HG03521 (cell line): ENCODE measurements around the gene TNC.
A peak's percentile ranks its signal among the peaks of the same experiment; 100 is the strongest.

Experiments
- ATAC-seq: cut with Tn5 transposase; IDR thresholded peaks from one replicate; pipeline ENCODE4 v1.9.1; 2021; ENCODE audit warnings: mild to moderate bottlenecking, moderate library complexity; ENCODE audit not compliant: unreplicated experiment

TNC gene

DNA sequence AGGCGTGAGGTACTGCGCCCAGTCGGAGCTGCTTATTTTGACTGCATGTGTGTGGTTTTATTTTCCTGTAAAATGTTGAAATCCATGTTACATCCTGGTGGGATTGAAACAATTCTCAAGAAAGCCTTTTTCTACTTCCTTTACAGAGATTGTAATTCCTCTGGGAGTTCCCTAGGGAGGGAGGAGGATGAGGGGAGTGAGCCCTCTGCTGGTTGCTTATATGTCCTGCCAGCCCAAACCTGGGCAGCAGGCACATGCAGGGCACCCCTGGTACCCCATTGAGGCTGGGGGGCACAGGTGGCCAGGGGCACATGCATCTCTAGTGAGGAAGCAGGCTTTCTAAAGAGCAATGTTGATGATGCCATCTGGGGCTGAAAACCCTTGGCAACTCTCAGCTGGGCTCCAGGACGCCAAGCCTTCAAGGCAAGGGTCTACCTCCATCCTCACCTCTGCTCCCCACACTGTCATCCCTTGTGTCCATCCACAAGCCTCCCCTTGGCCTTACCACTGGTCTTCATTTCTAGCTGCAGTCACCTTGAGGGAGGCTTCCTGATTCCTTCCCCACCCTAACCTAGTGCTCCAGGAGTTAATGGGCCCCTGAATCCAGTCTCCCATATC, 102.8 kb downstream of the TNC start:
- ATAC-seq: no peak

DNA sequence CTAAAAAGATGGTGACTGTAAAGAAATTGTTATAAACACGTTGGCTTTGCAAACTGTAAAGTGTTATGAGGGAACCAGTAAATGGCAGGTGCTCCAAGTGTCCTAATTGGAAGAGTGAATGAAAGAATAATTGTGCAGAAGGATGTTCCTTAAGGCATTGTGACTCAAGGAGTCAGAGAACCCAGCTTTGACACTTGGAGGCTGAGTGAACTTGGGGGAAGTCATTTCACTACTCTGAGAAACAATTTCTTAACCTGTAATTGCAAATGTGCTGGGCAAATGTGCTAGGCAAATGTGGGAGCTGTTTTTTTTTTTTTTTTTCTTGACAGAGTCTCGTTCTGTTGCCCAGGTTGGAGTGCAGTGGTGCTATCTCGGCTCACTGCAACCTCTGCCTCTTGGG, 103.5 kb downstream of the TNC start:
- ATAC-seq: no peak

DNA sequence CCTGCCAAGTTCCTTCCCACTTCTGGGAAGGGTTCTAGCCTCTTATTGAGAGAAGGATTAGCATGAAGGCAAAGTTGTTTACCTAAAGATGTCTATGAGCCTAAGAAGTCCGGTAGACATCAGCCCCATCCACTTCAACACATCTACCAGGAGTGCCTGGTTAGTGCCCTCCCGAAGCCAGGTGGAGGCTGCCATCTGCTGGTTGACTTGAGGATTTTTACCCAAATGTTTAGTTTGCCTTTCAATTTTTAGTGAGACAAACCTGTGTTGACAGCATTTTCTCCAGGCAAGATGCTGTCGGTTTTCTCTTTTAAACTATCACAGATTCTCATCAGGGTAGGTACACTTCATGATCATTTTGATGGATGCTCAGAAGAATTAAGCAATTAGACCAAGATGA, 104.0 kb downstream of the TNC start:
- ATAC-seq: peak; percentile 51

- no peak for ATAC-seq
Observed at GRCh38 chr9:115012486-115012885, 105.5 kb downstream of the TNC start.

DNA sequence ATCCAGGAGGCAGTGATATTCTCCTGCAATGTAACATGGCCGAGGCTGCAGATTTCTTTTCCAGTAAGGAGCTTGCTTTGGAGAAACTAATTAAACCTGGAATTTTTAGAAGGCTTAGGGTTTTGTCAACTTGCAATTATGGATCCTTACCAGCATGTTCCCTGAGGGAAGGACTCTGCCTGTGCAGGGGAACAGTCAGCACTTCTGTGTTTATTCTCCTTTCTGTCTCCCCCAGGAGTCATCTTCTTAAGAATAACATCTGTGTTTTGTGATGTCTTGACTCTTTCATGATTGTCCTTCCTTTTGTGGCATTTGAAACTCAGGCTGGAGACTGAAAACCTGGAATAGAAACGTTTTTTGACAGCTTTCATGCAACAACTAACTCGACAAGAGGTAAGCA, 107.1 kb downstream of the TNC start:
- ATAC-seq: no peak

- no peak for ATAC-seq
Observed at GRCh38 chr9:115008536-115009270, 109.3 kb downstream of the TNC start.

DNA sequence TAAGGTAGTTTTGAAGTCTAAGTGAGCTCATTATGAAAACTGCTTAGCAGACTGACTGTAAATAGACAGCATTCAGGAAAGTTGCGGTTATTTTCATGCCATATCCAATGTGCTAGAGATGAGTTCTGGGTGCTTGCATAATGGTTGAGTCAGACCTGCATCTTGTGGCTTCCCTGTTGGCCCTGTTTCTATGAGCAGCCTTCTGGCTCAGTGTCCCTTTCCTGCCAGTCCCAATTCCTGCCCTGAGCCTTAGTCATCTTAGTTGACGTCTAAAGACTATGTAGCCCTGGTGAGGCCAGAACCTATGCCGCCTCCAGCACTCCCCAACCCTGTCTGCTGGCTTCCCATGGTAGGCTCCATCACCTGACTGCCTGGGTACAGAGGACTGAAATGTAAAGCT, 111.3 kb downstream of the TNC start:
- ATAC-seq: no peak

DNA sequence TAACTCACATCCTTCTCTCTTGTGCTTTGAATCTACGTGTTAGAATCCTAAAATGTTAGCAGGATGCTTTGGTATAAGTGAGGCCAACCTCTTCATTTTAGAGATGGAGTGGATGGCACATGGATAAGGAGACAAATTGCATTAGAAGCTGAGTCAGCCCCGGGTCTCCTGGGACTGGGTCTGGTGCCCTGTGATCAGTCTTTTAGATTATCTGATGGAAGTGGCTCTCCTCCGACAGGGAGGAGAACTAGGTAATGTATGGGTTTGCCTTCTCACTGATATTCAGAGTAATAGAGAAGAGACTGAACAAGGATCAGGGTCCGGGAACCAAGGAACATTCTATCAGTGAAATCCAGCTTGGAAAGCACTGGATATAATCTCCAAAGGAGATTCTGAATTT, 112.6 kb downstream of the TNC start:
- no peak for ATAC-seq

DNA sequence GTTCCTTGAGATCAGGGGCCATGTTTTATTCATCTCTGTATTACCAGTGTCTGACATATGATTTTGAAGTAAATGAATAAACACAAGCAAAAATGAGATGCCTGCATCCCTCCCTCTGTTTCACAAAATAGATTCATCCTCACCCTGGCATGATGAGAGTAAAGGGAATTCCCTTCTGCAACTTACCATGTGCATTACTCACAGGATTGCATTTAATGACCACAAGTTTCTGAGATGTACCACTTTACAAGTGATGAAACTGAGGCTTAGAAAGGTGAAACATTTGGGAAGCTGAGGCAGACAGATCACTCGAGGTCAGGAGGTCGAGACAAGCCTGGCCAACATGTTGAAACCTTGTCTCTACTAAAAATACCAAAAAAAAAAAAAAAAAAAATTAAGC, 113.4 kb downstream of the TNC start:
- ATAC-seq: no peak

DNA sequence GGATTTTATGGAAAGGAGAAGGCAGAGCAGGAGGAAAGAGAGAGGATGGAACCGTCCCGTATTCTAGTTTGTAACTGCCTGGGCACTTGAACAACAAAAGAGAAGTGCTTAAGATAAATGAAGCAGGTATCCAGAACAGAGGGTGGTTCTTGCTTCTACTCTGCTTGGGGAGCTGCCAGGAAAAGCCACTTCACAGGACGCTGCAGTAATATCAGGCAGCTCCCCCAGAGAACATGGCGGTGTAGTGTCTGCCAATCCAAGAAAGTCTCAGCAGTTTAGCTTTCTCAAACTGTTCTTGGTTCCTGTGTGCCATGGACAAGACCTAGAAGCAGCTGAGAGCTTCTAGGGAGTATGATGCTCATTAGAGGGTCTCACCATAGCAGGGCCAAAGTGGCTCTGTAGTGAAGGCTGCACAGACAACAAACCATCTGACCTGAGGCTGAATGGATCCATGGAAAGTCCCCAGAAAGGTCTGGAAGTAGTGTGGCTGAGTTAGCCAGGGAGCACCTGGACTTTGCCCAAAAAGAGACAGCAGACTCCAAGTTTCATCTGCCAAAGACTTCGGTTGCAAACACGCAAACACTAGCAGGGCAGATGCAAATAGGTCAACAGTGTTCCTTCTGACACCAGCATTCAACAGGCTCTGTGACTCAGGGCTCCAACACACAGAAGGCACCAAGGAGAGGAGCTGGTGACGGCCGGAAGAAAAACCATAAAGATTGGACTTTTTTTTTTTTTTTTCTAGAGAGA, 115.4 kb downstream of the TNC start:
- no peak for ATAC-seq

- no peak for ATAC-seq
Observed at GRCh38 chr9:115000217-115000639, 117.7 kb downstream of the TNC start.

- ATAC-seq: no peak
Observed at GRCh38 chr9:114998326-114998725, 119.6 kb downstream of the TNC start.

- ATAC-seq: no peak
Observed at GRCh38 chr9:114995681-114996221, 122.2 kb downstream of the TNC start.

DNA sequence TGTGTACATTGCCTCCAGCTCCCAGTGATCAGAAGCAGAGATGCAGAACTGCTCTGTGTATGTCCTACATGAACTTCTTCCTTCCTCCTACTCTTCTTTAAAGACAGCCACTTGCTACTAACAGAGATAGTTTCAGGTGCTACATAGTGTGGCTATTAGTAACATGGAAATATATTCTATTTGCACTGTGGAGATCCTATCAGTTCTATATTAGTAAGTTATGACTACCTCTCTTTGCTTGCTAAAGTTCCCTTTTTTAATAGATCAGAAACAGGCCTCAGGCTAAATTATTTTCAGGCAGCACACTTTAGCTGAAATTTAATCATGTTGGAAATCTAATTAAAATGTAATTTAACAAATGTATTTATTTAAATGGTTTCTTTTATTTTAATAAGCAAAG, 123.2 kb downstream of the TNC start:
- no peak for ATAC-seq

DNA sequence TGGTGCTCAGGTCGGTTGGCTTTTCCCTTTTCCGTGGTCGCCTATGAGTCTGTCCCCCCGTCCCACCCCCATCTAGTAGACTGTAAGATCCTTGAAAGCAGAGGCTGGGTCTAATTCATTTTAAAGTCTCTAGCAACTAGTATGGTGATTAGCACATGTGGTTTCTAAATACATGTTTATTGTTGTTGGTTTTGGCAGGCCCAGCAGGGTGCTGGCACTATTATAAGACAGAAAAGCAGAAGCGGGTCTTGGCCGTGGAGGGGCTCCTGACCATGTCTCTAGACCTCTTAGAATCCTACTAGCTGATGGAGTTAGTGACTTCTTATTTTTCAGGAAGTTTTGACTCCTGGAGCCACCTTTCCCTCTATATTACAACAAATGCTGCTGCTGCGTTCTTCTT, 126.1 kb downstream of the TNC start:
- ATAC-seq: no peak

DNA sequence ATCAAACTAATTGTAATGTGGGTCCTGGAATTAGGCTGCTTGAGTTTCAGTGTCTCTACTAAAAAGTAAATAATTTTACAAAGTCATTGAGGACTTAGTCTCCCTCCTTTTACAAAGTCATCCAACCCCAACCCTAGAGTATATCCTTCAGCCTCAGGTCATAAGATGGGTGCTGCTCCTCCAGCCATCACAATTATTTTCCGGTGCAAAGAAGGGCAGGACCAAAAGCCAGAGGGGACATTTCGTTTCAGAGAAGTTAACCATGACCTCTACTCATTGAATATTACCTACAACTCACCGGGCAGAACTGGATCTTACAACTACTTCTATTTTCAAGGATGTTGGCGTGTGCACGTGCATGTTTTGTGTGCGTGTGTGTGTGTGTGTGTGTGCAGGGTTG, 127.1 kb downstream of the TNC start:
- ATAC-seq: no peak

DNA sequence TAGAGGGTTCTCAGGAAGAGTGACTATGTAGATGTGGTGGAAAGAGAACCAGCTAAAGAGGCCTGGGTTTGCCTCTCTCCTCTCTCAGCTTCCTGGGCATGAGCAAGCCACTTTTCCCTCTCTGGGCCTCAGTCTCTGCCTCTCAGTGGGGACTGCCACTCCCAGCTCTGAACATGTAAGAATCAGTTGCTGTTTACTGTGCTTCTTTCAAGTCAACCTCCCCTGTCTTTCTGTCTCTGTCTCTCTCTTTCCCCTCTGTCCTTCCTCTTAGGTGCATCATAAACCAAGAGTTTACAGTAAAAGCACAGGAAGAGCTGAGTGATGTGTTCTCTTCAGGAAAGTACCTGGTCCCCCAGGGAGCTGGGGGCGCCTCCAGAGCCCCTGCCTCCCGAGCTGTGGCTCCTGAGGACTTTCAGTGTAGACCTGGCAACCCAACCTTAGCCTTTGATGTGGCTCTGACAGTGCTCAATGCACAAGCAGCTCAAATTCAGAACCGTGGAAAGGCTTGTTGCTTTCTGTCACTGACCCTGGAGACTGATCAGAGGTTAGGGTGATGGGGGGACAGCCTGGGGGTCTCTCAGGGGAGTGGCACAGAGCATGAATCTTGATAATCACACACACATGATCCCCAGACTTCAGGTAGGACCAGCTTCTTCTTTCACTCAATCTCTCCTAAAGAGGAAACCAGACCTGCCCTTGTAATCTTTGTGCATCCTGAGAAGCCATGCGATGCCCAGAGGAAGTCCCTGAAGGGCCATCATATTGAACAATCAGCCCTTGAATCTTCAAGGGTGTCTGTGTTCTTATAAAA, 128.2 kb downstream of the TNC start:
- no peak for ATAC-seq

GRCh38 chr9:114988962-114989599, 128.9 kb downstream of the TNC start:
- ATAC-seq: no peak

DNA sequence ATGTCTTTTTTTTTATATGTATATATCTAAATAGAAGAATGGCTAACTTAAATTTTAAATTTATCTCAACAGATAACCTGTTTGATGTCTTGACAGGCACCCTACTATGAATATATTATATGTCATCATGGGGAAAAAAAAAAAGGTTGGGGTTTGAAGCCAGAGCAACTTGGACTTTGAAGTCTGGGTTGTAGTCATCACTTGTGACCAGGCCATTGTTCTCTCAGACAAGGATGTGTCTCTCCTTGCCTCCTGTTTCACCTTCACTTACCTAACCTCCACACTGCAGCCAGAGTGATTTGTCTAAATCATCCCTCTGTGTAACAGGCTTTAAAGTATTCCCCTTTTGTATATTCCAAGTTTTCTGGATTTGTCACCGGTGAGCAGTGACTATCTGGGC, 130.8 kb downstream of the TNC start:
- ATAC-seq: no peak

- no peak for ATAC-seq
Observed at GRCh38 chr9:114985959-114986501, 131.9 kb downstream of the TNC start.
